ENCODE measurements around the gene TIAM1. TPM values are rescaled to one million over a fixed set of nuclear protein-coding genes. Genes with fewer than 3 reads are reported as not detected.

The TIAM1 gene
- total RNA-seq, 1 experiment from 2014 or later, result 28.7 TPM

- no peak for TF ChIP-seq TEAD1 (CRISPR knock-in tag; IDR thresholded peaks at IDR 0.05)
- no peak for TF ChIP-seq OVOL2 (CRISPR knock-in tag; IDR thresholded peaks at IDR 0.05; ENCODE audit: borderline replicate concordance)
- no peak for TF ChIP-seq ZSCAN18 (CRISPR knock-in tag; IDR thresholded peaks at IDR 0.05)
Observed at GRCh38 chr21:31193761-31194160, 150.3 kb downstream of the TIAM1 start (continued).

- POLR2A ChIA-PET, result no interaction called here
- peaks cover 1% of the 10 kb centered on the region for H3K9me3 Mint-ChIP-seq
Observed at GRCh38 chr21:31191553-31191952, 152.5 kb downstream of the TIAM1 start.

GRCh38 chr21:31190516-31190915 is 153.5 kb downstream of the TIAM1 start:
- no peak for TF ChIP-seq NR3C1 (CRISPR knock-in tag; conservative IDR thresholded peaks at IDR 0.05; ENCODE audit: low read depth)
- no peak for TF ChIP-seq SOX15 (CRISPR knock-in tag; IDR thresholded peaks at IDR 0.05)
- no peak for TF ChIP-seq CREB1 (CRISPR knock-in tag; IDR thresholded peaks at IDR 0.05)

More at GRCh38 chr21:31191553-31191952, 152.5 kb downstream of the TIAM1 start:
- TF ChIP-seq IRF1 (CRISPR knock-in tag; IDR thresholded peaks at IDR 0.05) (no peak), ZNF396 (CRISPR knock-in tag; IDR thresholded peaks at IDR 0.05; ENCODE audit: borderline replicate concordance) (no peak), RELA (CRISPR knock-in tag; IDR thresholded peaks at IDR 0.05; ENCODE audit: borderline replicate concordance) (no peak), SOX15 (CRISPR knock-in tag; IDR thresholded peaks at IDR 0.05) (no peak), MAX (CRISPR knock-in tag; IDR thresholded peaks at IDR 0.05) (no peak)
- peaks cover under 1% of the 10 kb centered on the region; the same call in 1 of the 2 replicates for H3K36me3 Mint-ChIP-seq
- H3K27ac Mint-ChIP-seq, result no peak overlapping the region
- CTCF ChIA-PET, result interaction anchor here (1.3 to 1.4 kb wide), 2 partner anchors 10 to 83 kb away, joined by 3 read pairs; no protein-coding TSS in a partner anchor
- H3K4me1 Mint-ChIP-seq, result peaks cover 38% of the 10 kb centered on the region
- ATAC-seq (no peak), DNase-seq (ENCODE audit: low spot score) (no peak)
- no peak overlapping the region for H3K4me3 Mint-ChIP-seq
- H3K27me3 Mint-ChIP-seq (ENCODE audit: low read depth), result no peaks in the 10 kb centered on the region

GRCh38 chr21:31187499-31187898 is 156.6 kb downstream of the TIAM1 start:
- no peak overlapping the region for H3K4me3 Mint-ChIP-seq
- no peaks in the 10 kb centered on the region for H3K9me3 Mint-ChIP-seq
- DNase-seq (ENCODE audit: low spot score), result no peak
- peak overlapping the region; percentile 86 for H3K27ac Mint-ChIP-seq
- H3K36me3 Mint-ChIP-seq, result peaks cover 6% of the 10 kb centered on the region
- H3K4me1 Mint-ChIP-seq, result peaks cover 29% of the 10 kb centered on the region
- ChIA-PET CTCF (interaction anchor here (0.9 kb wide), 1 partner anchor 372 kb away, joined by 3 read pairs; no protein-coding TSS in a partner anchor), POLR2A (no interaction called here)
- peak; percentile 55; the same call in 1 of the 2 replicates for ATAC-seq
- H3K27me3 Mint-ChIP-seq (ENCODE audit: low read depth), result no peaks in the 10 kb centered on the region
- TF ChIP-seq ERG (CRISPR knock-in tag; IDR thresholded peaks at IDR 0.05) (no peak), NR3C1 (CRISPR knock-in tag; conservative IDR thresholded peaks at IDR 0.05; ENCODE audit: low read depth) (no peak), IRF1 (CRISPR knock-in tag; IDR thresholded peaks at IDR 0.05) (no peak), ZNF532 (CRISPR knock-in tag; IDR thresholded peaks at IDR 0.05; ENCODE audit: borderline replicate concordance) (no peak), CREB1 (CRISPR knock-in tag; IDR thresholded peaks at IDR 0.05) (no peak), ZNF512 (CRISPR knock-in tag; IDR thresholded peaks at IDR 0.05; ENCODE audit: borderline replicate concordance) (no peak), TCF7 (CRISPR knock-in tag; IDR thresholded peaks at IDR 0.05; ENCODE audit: low read depth) (no peak), ZNF416 (CRISPR knock-in tag; IDR thresholded peaks at IDR 0.05) (no peak), GABPB1 (CRISPR knock-in tag; IDR thresholded peaks at IDR 0.05) (no peak), SP1 (CRISPR knock-in tag; conservative IDR thresholded peaks at IDR 0.05) (no peak), CREM (CRISPR knock-in tag; IDR thresholded peaks at IDR 0.05) (no peak), NR2C2 (CRISPR knock-in tag; IDR thresholded peaks at IDR 0.05) (no peak), OVOL2 (CRISPR knock-in tag; IDR thresholded peaks at IDR 0.05; ENCODE audit: borderline replicate concordance) (no peak)

More at GRCh38 chr21:31190516-31190915, 153.5 kb downstream of the TIAM1 start:
- POLR2A ChIA-PET, result no interaction called here
- no peak overlapping the region for H3K27ac Mint-ChIP-seq
- peaks cover 44% of the 10 kb centered on the region for H3K4me1 Mint-ChIP-seq
- H3K27me3 Mint-ChIP-seq (ENCODE audit: low read depth), result no peaks in the 10 kb centered on the region
- CTCF ChIA-PET, result interaction anchor here (0.6 to 1.4 kb wide), 2 partner anchors 9 to 75 kb away, joined by 3 to 5 read pairs; no protein-coding TSS in a partner anchor
- peaks cover 3% of the 10 kb centered on the region; the same call in 1 of the 2 replicates for H3K36me3 Mint-ChIP-seq
- no peak overlapping the region for H3K4me3 Mint-ChIP-seq
- ATAC-seq (no peak), DNase-seq (ENCODE audit: low spot score) (no peak)
- H3K9me3 Mint-ChIP-seq, result no peaks in the 10 kb centered on the region

Measured in WTC11 (cell line).